GM19035 (cell line): ENCODE measurements around the gene PITRM1.

ENCODE experiments used
- ATAC-seq: cut with Tn5 transposase; IDR thresholded peaks from one replicate; pipeline ENCODE4 v1.9.1; 2021; ENCODE audit not compliant: unreplicated experiment

PITRM1 gene

DNA sequence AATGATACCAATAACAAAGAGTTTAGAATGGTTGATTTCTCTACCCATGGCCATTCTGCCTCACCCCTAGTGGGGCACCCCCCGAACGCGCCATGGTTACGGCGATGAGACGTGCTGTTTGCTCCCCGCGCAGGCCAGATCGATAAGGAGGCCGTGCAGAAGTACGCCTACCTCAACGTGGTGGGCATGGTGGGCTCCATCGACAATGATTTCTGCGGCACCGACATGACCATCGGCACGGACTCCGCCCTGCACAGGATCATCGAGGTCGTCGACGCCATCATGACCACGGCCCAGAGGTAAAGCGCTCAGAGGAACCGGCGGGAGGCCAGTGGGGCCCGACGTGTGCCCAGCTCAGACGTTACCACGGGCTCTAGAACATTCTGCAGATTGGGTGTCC lies 68.9 kb downstream of the PITRM1 start:
- no peak for ATAC-seq

DNA sequence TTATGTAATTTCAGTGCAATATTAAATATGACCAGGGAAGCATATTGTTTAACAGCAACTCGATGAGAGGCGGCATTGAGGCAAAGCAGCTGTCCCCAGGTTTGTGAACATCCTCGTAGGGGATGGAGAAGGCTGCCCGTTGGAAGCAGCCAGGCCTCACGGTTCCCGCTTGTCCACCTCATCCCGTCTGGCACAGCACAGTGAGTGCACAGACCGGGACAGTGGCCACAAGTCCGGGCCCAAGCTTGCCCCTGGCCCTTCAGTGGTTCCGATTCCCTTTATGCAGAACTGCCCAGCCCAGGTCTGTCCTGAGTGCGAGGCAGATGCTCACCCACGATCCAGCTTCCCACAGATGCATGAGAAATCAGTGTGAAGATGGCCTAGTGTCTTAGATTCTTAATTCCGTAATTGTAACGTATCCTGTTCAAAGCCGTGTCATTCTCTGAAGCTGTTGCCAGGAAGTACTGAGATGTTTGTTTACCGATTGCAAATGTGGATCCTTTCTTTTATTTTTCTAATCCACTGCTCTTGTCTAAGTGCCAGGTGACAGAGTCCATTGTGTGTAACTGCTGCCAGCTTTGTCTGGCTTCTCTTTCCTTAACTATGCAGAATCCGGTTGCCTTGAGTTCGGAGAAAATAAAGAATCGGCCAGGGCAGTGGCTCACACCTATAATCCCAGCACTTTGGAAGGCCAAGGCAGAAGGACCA lies 69.7 kb downstream of the PITRM1 start:
- no peak for ATAC-seq

DNA sequence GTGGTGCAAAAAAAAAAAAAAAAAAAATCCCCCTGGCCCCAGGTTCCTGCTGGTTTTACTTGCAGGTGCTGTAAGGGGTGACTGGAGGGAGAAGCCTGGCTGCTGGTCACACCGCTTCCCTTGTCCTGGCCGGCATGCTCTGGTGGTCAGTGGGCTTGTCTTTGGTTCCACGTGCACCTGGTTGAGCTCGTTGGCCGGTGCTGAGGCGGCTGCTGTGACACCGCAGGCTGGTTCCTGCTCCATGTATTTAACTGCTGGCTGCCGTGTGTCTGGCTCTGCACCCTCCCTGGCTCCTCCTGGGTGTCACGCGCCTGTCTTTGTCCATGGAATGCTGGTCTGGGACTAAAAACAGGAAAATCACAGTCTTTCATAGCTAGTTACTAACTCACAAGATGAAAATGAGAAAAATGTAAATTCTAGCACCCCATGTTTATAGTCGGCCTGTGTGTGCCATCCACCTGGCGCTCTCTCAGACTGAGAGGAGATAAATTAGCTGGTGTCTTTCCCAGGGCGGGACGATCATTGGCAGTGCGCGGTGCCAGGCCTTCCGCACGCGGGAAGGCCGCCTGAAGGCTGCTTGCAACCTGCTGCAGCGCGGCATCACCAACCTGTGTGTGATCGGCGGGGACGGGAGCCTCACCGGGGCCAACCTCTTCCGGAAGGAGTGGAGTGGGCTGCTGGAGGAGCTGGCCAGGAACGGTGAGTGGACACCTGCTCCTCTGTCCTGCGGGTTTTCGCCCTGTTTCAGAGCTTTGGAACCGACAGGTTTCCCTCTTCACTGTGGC lies 71.5 kb downstream of the PITRM1 start:
- no peak for ATAC-seq

- no peak for ATAC-seq
Observed at GRCh38 chr10:3100093-3100792, 72.3 kb downstream of the PITRM1 start.

DNA sequence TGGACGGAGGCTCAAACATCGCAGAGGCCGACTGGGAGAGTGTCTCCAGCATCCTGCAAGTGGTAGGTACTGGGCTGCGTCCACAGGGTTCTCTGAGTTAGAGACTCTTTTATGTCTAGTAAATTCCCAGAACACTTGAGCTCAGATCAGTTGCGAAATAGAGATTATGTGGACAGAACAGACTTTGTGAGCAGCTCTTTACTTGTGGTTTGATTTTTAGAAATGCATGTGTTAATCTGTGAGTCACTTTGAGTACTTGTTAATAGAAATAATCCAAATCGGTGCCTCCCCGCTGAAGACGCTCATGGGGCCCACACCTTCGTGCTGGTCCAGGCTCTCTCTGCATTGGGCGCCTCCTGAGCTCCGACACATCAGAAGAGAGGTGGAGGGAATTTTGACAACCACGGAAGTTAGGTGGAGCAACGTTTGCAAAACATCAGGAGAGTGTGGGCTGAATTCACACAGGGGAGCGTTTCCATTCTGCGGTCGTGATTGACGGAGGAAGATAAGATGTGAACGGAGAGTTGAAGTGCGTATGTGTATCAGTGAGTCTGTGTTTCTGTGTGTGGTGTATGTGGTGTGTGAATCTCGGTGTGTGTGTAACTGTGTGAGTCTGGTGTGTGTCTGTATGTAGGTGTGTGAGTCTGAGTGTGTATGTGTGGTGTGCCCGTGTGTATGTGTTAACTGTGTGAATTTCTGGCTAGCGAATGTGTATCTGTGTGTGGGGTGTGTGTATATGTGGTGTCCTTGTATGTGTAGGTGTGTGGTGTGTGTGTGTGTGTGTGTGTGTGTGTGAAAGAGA lies 73.1 kb downstream of the PITRM1 start:
- no peak for ATAC-seq

- ATAC-seq, result no peak
Observed at GRCh38 chr10:3098689-3099088, 73.9 kb downstream of the PITRM1 start.

GRCh38 chr10:3097160-3097559 lies 75.4 kb downstream of the PITRM1 start:
- no peak for ATAC-seq

GRCh38 chr10:3096149-3096548 lies 76.4 kb downstream of the PITRM1 start:
- ATAC-seq, result no peak

DNA sequence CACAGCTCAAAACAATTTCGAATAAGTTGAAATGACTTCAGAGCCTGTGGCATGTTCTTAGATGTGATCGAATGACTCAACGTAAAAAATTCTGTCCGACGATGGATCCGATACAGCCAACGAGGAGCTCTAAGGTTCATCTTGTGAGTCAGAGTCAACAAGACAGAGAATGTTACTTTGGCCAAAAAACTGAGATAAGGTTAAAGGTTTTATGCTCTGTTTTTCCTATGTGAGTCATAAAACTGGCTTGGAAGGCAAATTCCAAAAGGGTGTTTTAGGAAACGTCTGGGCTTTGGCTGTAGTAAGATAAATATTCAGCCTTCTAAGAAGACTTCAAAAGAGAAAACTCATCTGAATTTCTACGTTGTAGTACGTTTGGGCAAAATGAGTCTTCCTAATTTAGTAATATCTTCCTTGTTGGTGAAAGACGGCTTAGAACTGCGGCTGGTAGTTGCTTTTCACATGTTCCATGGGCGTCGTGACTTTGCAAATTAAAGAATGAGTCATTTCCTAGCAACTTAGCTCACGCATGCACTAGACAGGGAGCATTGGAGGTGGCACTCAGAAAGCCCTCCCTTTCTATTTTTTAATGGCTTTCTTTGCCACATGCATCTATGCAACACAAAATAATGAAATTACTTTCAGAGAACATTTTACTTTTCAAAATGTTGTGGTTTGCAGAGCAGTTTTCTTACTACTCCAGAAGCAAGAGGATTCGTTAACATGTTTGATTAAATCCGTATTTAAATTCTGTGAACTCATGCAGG lies 77.0 kb downstream of the PITRM1 start:
- ATAC-seq, result no peak

GRCh38 chr10:3094609-3095036 lies 78.0 kb downstream of the PITRM1 start:
- no peak for ATAC-seq

- no peak for ATAC-seq
Observed at GRCh38 chr10:3093996-3094395, 78.6 kb downstream of the PITRM1 start.

- ATAC-seq, result no peak
Observed at GRCh38 chr10:3091921-3092320, 80.7 kb downstream of the PITRM1 start.

GRCh38 chr10:3090914-3091787 lies 81.4 kb downstream of the PITRM1 start:
- no peak for ATAC-seq

DNA sequence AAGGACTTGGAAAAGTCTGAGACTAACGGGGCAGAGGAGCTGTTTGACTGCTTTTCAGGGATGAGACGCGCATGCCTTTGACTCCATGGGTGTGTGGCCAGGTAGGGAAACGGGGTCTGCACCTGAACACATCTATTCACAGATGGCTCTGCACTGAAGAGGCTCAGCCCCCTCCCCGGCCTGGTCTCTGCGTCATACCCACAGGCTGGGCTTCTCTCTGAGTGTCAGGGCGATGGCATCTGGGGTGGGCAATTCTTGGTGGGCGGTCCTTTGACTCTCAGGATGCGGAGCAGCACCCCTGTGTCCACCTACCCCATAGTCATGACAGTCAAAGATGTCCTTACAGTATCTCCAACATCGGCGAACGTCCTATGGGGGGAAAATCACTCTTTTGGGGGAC lies 82.2 kb downstream of the PITRM1 start:
- ATAC-seq, result no peak
